Retinal pigment epithelial cell (primary cell): ENCODE measurements around the gene NRF1.
"Not testable (repeated sequence)": the region's sequence is repeated elsewhere in the genome, so short reads cannot be mapped to it uniquely, and the experiment has no call there.

ENCODE experiments used
- DNase-seq: peaks from one replicate; pipeline ENCODE4 v3.0.0-alpha.2; 2010; ENCODE audit warnings: low read depth
- H3K4me3 ChIP-seq: 2 replicates; pipeline ENCODE4 v1.5.1; 2011; ENCODE audit warnings: mild to moderate bottlenecking, low read length, control low read depth, moderate library complexity
- CTCF ChIP-seq: conservative IDR thresholded peaks from 2 replicates; pipeline ENCODE4 v1.5.1; 2011; ENCODE audit warnings: low read depth, low read length, control low read depth, inconsistent platforms

NRF1 gene

GRCh38 chr7:129667116-129667515 is 55.6 kb downstream of the NRF1 start:
- H3K4me3 ChIP-seq = no peak overlapping the region
- no peak for TF ChIP-seq CTCF
- no peak for DNase-seq

- H3K4me3 ChIP-seq = no peak overlapping the region
- TF ChIP-seq CTCF = no peak
- DNase-seq = no peak
Observed at GRCh38 chr7:129667551-129667950, 56.0 kb downstream of the NRF1 start.

GRCh38 chr7:129669901-129670300 is 58.4 kb downstream of the NRF1 start:
- no peak overlapping the region for H3K4me3 ChIP-seq
- DNase-seq = no peak

GRCh38 chr7:129670656-129671055 is 59.1 kb downstream of the NRF1 start:
- DNase-seq = no peak
- no peak overlapping the region for H3K4me3 ChIP-seq
- TF ChIP-seq CTCF = no peak

More at GRCh38 chr7:129669901-129670300, 58.4 kb downstream of the NRF1 start:
- no peak for TF ChIP-seq CTCF

- no peak for TF ChIP-seq CTCF
- no peak for DNase-seq
- no peak overlapping the region for H3K4me3 ChIP-seq
Observed at GRCh38 chr7:129671266-129671665, 59.7 kb downstream of the NRF1 start.

GRCh38 chr7:129674475-129674874 is 63.0 kb downstream of the NRF1 start:
- not testable (repeated sequence) for DNase-seq, H3K4me3 ChIP-seq

- H3K4me3 ChIP-seq = no peak overlapping the region
- TF ChIP-seq CTCF = no peak
- DNase-seq = no peak
Observed at GRCh38 chr7:129675521-129675920, 64.0 kb downstream of the NRF1 start.
